Thyroid gland (tissue), 4 donors: ENCODE results near the gene ANKRD63. TPM values are rescaled to one million over a fixed set of nuclear protein-coding genes. Genes with fewer than 3 reads are reported as not detected.
A peak's percentile ranks its signal among the peaks of the same experiment; 100 is the strongest.

Experiments used
- DNase-seq, 2 donors: peaks; one replicate each; pipeline ENCODE4 v3.0.0-alpha.2; 2019
- H3K27ac ChIP-seq, 3 donors: fragments of 200-600 bp; sonication (generic); 1 replicate in 2 of 3; 2 replicates in 1 of 3; pipeline ENCODE4 v1.5.1; 2016 to 2019; ENCODE audit warnings: mild to moderate bottlenecking in 1 of 3, moderate library complexity in 1 of 3
- H3K27me3 ChIP-seq: fragments of 200-600 bp; sonication (generic); one replicate; pipeline ENCODE4 v1.5.1; 2019
- H3K36me3 ChIP-seq, 2 donors: fragments of 200-600 bp; sonication (generic); one replicate each; pipeline ENCODE4 v1.5.1; 2016 to 2019
- H3K4me1 ChIP-seq, 2 donors: fragments of 200-600 bp; sonication (generic); one replicate each; pipeline ENCODE4 v1.5.1; 2017 to 2019
- H3K4me3 ChIP-seq, 3 donors: fragments of 200-600 bp; sonication (generic); replicated peaks in 1 of 3; 1 replicate in 2 of 3; 2 replicates in 1 of 3; pipeline ENCODE4 v1.5.1; 2016; ENCODE audit warnings: mild to moderate bottlenecking in 1 of 3
- H3K9me3 ChIP-seq: fragments of 200-600 bp; sonication (generic); one replicate; pipeline ENCODE4 v1.5.1; 2017
- POLR2A ChIP-seq, 2 donors: fragments of 450-650 bp; IDR thresholded peaks; one replicate each; pipeline ENCODE4 v1.6.1; 2017; ENCODE audit warnings: antibody characterized with exemption in 2 of 2, mild to moderate bottlenecking in 2 of 2, moderate library complexity in 1 of 2
- WGBS, 2 donors: methylation state at CpG; one replicate each; pipeline ENCODE4 v1.1.5; 2017; 5-methylcytosine and 5-hydroxymethylcytosine counted together
- intact Hi-C: fragments of 100-400 bp; cut with DNase I; formaldehyde crosslinking; loops from one replicate; pipeline ENCODE4 v1.15.1; 2023
- total RNA-seq, 4 donors: library from RNA; depleted of rRNA; stranded (reverse); fragments of >200 nt; gene quantifications; one replicate each; pipeline ENCODE4 v1.2.3, GENCODE V29; 2016
- TF ChIP-seq, protein P1 (sequence below), 6 experiments: fragments of 200-600 bp in 3 of 6; fragments of 450-650 bp in 3 of 6; sonication (generic) in 3 of 6; IDR thresholded peaks; one replicate each; pipeline ENCODE4 v1.5.1; 2016 to 2019; ENCODE audit warnings: antibody characterized with exemption in 6 of 6, mild to moderate bottlenecking in 2 of 6, inconsistent platforms in 1 of 6, moderate library complexity in 1 of 6

Gene ANKRD63
- total RNA-seq, 4 donors from 2014 or later: 2.1 TPM; not detected in 3

DNA sequence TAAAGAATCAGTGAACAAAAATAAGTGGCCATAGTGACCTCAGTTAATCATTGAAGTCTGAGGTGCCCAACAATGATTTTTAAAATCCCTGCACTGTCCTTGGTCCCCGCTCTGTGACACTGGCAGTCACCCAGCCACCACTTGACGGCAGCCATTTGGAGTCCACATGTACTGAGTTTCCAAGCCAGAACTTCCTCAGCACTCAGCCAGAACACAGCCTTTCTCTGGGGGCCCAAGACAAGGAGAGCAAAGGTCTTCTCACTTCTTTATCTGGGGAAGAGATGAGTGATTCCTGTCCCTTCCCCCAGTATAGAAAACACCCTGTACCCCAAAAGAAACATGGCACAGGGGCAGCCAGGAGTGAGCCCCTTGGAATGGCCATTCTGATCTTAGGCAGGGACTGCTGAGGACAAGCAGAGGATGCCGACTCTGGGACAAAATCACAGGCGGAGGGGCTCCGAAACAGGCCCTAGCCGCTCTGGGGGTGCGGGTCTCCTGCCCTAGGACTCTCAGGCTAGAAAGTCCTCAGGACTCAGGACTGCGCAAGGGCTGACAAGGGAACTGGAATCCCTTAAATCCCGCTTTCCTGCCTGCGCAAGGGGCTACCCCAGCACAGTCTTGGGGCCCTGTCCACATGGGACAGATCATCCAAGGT, 31.3 kb downstream of the ANKRD63 start:
- H3K27me3 ChIP-seq: no peaks in the 10 kb centered on the region
- no peaks in the 10 kb centered on the region for H3K36me3 ChIP-seq
- H3K4me1 ChIP-seq: peaks cover 11 to 26% of the 10 kb centered on the region in 2 donors
- intact Hi-C loops: no loop called here
- no peaks in the 10 kb centered on the region for H3K9me3 ChIP-seq
- H3K4me3 ChIP-seq: peak overlapping the region in 1 of 3 donors; percentile 46
- DNase-seq: peak; percentile 60 to 73
- TF ChIP-seq, protein P1, sequence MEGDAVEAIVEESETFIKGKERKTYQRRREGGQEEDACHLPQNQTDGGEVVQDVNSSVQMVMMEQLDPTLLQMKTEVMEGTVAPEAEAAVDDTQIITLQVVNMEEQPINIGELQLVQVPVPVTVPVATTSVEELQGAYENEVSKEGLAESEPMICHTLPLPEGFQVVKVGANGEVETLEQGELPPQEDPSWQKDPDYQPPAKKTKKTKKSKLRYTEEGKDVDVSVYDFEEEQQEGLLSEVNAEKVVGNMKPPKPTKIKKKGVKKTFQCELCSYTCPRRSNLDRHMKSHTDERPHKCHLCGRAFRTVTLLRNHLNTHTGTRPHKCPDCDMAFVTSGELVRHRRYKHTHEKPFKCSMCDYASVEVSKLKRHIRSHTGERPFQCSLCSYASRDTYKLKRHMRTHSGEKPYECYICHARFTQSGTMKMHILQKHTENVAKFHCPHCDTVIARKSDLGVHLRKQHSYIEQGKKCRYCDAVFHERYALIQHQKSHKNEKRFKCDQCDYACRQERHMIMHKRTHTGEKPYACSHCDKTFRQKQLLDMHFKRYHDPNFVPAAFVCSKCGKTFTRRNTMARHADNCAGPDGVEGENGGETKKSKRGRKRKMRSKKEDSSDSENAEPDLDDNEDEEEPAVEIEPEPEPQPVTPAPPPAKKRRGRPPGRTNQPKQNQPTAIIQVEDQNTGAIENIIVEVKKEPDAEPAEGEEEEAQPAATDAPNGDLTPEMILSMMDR (IDR thresholded peaks at IDR 0.05): no peak
- TF ChIP-seq POLR2A (IDR thresholded peaks at IDR 0.05): no peak
- WGBS, 2 donors: 66 to 80% methylated on average over 8 to 10 of the region's 10 CpGs
- H3K27ac ChIP-seq: peak overlapping the region; percentile 64 to 66 (median 64)

DNA sequence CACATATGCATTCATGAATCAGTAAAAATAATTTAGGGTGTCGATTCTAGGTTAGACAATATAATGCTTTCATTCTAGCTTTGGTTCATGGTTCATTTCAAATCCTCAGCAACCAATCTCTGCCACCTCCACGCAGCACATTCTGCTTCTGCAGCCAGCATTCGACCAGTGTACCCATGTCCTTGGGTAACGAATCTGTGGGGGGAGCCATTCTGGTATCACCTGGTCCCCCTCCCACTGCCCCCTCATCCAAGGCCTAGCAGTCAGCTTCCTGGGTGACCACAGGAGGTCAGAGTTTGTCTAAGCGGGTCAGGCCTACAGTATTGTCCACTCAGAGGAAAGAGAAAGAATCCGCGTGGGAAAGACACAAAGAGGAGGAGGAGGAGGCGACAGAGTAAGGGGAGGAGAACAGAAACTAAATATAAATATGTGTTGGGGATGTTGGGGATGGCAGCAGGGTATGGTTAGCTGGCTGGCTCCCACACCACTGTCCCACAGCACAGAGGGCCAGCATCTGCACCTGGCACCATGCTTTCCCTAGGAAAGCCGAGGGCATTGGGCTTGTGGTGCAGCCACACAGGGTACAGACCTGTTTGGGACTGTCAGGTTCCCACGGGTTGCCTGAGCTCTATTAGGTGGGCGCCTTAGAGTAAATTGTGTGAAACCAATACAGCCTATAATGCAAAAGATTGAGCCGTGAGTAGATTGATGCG, 31.9 kb downstream of the ANKRD63 start:
- no peak for DNase-seq
- Histone ChIP-seq H3K4me3 (no peak overlapping the region), H3K27ac (peak overlapping the region in 1 of 3 donors; percentile 64), H3K9me3 (no peaks in the 10 kb centered on the region), H3K36me3 (no peaks in the 10 kb centered on the region), H3K27me3 (no peaks in the 10 kb centered on the region), H3K4me1 (peaks cover 11 to 26% of the 10 kb centered on the region in 2 donors)
- TF ChIP-seq, protein P1 (IDR thresholded peaks at IDR 0.05): no peak
- no peak for TF ChIP-seq POLR2A (IDR thresholded peaks at IDR 0.05)
- WGBS, 2 donors: 88 to 95% methylated on average over 13 of the region's 13 CpGs
- intact Hi-C loops: no loop called here

DNA sequence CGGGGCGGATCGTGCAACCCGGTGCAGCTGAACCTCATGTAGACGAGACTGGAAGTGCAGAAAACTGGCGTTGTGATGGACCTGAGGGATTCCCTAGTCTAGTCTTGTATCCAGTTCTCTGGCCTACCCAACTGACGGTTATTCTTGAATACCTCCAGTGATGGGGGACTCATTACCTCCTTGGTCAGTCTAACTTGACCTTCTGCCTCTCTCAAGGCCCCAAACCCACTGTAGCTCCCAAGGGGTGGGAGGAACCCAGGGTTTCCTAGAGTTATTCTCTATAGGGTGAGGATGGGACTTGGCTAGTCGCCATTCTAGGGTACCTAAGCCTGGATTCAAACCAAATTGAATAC, 32.6 kb downstream of the ANKRD63 start:
- Histone ChIP-seq H3K4me3 (no peak overlapping the region), H3K4me1 (peaks cover 11 to 31% of the 10 kb centered on the region in 2 donors), H3K36me3 (no peaks in the 10 kb centered on the region), H3K9me3 (no peaks in the 10 kb centered on the region), H3K27ac (no peak overlapping the region), H3K27me3 (no peaks in the 10 kb centered on the region)
- TF ChIP-seq, protein P1 (IDR thresholded peaks at IDR 0.05): no peak
- no peak for TF ChIP-seq POLR2A (IDR thresholded peaks at IDR 0.05)
- no peak for DNase-seq
- intact Hi-C loops: no loop called here
- WGBS, 2 donors: 95 to 96% methylated on average over 8 of the region's 8 CpGs

DNA sequence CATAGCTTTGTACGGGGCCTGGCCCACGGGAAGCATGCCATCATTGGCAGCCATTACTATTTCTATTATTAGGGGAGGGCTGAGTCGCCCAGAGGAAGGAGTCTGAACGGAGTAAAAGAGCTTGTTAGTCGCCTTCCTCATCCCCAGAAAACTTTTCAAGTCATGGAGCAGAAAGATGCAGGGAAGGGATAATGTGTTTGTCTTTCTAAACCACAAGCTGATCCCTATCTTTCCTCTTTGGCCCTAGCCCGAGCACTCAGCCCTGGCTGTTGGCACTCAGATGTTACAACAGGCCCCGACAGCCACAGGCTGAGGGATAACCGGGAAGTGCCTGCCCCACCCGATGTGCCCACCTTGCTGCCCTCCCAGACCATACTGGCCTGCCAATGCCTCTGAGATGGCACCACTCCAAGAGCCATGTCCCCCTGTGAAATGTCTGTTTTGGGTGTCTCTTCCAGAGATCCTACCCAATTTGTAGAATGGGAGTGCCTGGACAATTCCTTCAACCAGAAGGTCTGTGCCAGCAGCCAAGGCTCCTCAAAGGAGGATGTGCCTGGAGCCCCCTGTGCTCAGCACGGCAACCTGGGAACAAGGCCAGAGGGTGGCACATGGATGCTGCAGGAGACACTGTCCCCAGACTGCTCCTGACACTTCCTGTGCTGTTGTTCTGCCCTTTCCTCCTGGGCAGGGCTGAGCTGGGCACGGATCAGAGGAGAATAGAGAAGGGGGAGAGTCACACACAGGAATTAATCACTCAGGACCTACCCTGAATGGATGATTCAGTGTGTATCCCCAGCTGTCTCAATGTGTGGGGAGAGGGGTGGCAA, 33.2 kb downstream of the ANKRD63 start:
- H3K9me3 ChIP-seq: no peaks in the 10 kb centered on the region
- TF ChIP-seq, protein P1 (IDR thresholded peaks at IDR 0.05): no peak
- no peak for TF ChIP-seq POLR2A (IDR thresholded peaks at IDR 0.05)
- H3K27me3 ChIP-seq: no peaks in the 10 kb centered on the region
- 70 to 71% methylated on average over 11 of the region's 11 CpGs for WGBS, 2 donors
- H3K27ac ChIP-seq: no peak overlapping the region
- H3K4me3 ChIP-seq: no peak overlapping the region
- H3K36me3 ChIP-seq: no peaks in the 10 kb centered on the region
- intact Hi-C loops: no loop called here
- H3K4me1 ChIP-seq: peaks cover 11 to 32% of the 10 kb centered on the region in 2 donors
- no peak for DNase-seq
